Left ventricle myocardium superior (tissue), 1 donor: ENCODE data around the gene SUSD5. TPM values are rescaled to one million over a fixed set of nuclear protein-coding genes. Genes with fewer than 3 reads are reported as not detected.

Source experiments
- total RNA-seq: library from RNA; stranded (reverse); fragmentation: NEBNext Ultra II Directional; extraction: Animal tissue kit (Norgen Biotek cat#: 25700); gene quantifications from one replicate; pipeline ENCODE4 v1.2.1, GENCODE V29; 2021
- donor health status: DM: no; HTN: yes; CAD: no; lungs with severe emphysema.

The SUSD5 gene
- total RNA-seq, 1 donor from 2014 or later, result 1.4 TPM

Other genes starting within 250 kb of the SUSD5 start
- 18.9 TPM for gene GLB1, start 121.7 kb downstream of the SUSD5 start, total RNA-seq
- gene TMPPE, start 121.7 kb downstream of the SUSD5 start, total RNA-seq, result 3.9 TPM
- 94.6 TPM for gene CRTAP, start 104.8 kb downstream of the SUSD5 start, total RNA-seq
- 2.1 TPM for gene FBXL2, start 58.6 kb upstream of the SUSD5 start, total RNA-seq
- 39.3 TPM for gene UBP1, start 221.6 kb upstream of the SUSD5 start, total RNA-seq